Forelimb muscle (tissue), 1 donor: ENCODE data around the gene SPRN. TPM values are rescaled to one million over a fixed set of nuclear protein-coding genes. Genes with fewer than 3 reads are reported as not detected.
"Not testable (repeated sequence)": the region's sequence is repeated elsewhere in the genome, so short reads cannot be mapped to it uniquely, and the experiment has no call there.

Experiments used
- DNase-seq: peaks from one replicate; pipeline ENCODE4 v3.0.0-alpha.2; 2013; ENCODE audit warnings: low read depth
- polyA plus RNA-seq: library from polyadenylated mRNA; unstranded; fragments of 120-200 nt; gene quantifications from one replicate; pipeline ENCODE4 v1.2.1, GENCODE V29; 2013; ENCODE audit not compliant: insufficient read length

The SPRN gene, protein sequence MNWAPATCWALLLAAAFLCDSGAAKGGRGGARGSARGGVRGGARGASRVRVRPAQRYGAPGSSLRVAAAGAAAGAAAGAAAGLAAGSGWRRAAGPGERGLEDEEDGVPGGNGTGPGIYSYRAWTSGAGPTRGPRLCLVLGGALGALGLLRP
- 4.1 TPM for polyA plus RNA-seq

GRCh38 chr10:133424601-133425000 is at the start of gene SPRN:
TSS of gene SPRN (minus strand) at chr10:133424625. CDS start at chr10:133423681, 944 bp downstream.
- not testable (repeated sequence) for DNase-seq

GRCh38 chr10:133474027-133474426 is 49.6 kb upstream of the SPRN start:
- DNase-seq: no peak

DNA sequence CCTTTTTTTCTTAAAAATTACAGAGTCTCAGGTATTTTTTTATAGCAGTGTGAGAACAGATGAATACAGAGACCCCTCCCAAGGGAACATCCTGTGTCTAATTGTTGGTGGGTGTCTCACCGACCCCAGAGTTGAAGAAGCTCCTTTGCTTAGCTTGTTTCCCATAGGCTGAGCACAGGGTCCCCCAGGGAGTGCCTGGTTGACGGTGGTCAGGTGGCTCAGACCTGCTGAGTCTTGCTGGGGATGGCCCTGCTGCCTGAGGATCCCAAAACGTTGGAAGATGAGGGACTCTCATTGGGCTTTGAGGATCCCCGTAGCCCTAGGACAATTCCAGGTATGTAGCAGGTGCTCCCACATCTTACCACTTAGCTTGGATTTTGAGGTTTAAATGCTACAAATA is 48.8 kb upstream of the SPRN start:
- no peak for DNase-seq

DNA sequence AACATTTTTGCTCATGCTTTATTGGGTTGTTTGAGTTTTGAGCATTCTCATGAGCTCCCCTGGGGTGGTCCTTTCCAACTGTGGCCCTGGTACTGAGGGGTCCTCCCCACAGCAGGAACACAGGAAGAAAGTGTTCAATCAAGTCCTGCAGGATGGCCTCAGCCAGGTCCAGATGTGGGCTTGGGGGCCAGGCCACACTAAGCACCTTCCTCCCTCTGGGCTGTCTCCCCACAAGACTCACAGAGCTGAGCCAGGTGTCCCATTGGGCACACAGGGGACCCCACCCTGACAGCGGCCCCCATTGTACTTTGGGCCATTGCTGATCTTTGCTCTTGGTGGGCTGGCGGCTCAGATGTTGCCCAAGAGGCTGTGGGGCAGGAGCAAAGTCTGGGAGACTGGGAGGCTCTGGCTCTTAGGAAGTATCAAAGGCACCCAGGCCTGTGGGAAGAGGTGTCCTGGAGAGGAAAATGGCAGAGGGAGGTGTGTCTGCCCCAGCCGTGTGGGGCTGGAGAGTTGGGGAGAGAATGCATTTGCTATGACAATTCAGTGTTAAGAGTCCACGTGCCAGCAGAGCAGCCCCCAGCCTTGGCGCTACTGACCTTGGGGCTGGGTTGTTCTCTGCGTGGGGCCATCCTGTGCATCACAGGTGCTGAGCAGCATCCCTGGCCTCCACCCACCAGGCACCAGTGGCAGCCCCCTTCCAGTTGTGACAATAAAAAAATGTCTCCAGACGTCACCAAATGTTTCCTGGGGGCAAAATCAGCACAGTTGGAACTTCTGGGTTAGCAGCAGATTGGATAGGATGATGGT is 47.1 kb upstream of the SPRN start:
- DNase-seq: no peak

DNA sequence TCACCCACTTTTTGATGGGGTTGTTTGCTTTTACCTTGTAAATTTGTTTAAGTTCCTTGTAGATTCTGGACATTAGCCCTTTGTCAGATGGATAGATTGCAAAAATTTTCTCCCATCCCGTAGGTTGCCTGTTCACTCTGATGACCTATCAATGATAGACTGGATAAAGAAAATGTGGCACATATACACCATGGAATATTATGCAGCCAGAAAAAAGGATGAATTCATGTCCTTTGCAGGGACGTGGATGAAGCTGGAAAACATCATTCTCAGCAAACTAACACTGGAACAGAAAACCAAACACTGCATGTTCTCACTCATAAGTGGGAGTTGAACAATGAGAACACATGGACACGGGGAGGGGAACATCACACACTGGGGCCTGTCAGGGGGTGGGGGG is 44.8 kb upstream of the SPRN start:
- not testable (repeated sequence) for DNase-seq

- no peak for DNase-seq
These were observed 43.0 kb upstream of the SPRN start for GRCh38 chr10:133467286-133467911.

DNA sequence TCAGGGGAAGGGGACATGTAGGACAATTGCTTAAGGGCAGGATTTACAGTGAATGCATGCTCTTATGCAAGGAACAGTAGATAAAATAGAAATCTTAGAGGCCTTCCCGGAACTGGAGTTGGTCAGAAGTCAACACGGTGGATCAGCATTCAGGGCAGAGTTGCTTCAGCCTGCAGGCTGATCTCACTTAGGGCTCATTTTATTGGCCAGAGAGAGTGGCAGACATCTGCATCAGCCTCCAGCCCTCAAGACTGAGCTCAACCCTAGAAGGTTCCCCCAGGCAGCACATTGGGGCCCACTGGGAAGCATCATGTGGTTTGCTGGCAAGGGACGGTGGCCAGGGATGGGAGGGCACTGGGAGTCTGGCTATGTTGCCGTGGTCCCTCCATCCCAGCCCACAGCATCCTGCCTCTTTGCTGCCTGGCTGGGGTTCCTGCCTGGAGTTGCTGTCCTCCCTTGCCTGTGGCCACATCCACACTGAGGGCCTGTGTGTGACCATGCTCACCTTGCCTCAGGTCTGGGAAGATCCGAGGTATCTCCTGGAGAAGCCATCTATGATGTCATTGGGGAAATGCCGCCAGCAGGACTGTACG is 42.4 kb upstream of the SPRN start:
- no peak for DNase-seq

DNA sequence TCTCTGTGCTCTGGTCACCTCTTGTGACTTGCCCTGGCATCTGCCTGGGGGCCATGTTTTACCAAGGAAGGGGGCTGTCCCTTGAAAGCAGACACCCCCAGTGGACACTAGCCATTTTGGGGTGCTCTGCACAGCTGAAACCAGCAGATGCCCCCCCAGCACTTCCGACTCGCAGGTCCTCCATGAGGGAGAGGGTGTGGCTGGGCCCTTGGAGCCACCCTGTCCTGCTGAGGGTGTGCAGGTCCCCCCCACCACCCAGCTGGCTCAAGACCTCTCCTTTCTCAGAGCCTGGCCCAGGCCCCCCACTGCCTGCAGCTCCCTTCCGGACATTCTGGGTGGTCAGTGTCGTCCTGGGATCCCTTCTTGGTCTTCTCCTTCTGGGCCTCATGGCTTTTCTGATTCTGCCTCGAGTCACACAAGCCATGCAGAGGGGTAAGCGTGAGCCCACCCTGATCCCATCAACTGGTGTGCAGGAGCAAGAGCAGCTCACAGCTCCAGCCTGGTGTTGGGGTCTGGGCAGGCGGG is 41.6 kb upstream of the SPRN start:
- no peak for DNase-seq

- DNase-seq: no peak
These were observed 40.9 kb upstream of the SPRN start for GRCh38 chr10:133465191-133465949.

DNA sequence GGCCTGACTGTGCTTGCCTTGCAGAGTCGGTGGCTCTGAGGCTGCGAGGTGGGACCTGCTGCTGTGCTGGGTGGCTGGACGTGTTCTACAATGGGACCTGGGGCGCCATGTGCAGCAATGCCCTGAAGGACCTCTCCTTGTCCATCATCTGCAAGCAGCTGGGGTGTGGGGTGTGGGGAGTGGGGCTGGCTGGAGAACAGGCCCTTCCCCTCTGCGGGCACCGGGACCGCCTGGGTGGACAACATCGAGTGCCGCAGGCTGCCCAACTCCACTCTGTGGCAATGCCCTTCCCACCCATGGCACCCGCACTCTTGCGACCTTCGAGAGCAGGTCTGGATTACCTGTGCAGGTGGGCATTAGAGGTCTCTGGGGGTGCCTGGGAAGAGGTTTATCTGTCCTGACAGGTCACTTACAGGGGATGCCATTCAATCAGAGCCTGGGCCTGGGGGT is 40.2 kb upstream of the SPRN start:
- no peak for DNase-seq

DNA sequence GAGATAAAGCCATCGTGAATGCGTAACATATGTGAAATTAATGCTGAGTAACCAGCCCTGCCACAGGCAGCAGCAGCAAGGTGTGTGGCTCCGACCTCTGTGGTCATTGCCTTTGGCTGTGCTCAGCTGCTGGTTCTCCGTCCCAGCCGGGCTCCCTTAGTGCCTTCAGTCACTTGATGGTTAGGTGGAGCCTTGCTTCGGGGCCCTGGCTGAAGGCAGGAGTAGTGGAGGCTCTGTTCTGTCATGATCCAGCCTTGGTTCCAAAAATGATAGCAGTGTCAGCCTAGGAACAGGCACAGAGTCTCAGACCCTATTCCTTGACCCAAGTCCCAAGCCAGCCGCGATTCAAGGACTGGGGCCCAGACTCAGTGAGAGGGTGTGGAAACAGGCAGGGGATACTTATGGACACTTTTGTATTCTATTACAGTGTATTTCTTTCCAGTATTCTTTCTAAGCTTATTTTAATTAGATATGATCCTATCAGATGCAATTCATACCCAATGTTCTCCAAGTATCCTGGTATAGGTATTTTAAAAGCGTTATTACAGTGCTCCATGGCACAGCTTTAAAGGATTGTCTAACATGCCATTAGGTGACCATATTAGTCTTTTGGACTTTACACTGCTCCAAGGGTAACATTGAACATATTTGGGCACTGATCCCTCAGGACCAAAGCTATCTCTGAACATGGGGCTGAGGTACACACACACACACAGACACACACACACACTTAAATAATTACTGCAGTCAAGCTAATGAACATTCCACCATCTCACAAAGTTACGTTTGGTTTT is 38.3 kb upstream of the SPRN start:
- no peak for DNase-seq

DNA sequence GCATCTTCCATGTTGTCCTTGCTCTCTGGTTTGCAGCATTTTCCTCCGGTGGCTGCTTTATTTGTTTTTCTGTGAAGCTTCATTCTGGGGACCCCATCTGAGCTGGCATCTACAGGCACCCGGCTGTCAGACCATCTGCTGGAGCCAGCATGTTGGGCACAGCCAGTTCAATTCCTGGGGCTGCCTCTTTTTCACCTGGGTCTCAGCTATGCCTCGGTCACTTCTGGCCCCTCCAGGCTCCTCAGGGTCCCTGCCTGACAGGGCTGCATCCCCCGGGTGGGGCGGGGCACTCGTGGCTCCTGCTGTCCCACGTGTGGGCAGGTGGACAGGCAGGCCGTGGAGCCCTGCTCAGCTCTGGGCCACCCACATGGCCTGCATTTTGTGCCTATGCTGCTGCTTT is 37.4 kb upstream of the SPRN start:
- no peak for DNase-seq

DNA sequence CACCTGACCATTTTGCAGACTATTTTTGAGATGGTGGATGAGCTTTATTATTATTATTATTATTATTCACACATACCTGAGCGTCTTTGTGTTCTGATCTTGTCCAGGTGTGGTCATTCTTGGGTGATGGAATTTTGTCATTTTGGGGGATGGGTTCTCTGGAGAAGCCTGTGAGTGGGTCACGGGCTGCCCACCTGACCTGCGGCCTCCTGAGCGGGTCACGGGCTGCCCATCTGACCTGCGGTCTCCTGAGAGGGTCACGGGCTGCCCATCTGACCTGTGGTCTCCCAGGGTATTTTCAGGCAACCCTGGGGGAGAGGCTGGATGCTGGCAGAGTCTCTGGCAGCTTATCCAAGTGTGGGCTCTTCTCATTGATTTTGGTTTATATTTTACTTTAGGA is 36.6 kb upstream of the SPRN start:
- DNase-seq: no peak

DNA sequence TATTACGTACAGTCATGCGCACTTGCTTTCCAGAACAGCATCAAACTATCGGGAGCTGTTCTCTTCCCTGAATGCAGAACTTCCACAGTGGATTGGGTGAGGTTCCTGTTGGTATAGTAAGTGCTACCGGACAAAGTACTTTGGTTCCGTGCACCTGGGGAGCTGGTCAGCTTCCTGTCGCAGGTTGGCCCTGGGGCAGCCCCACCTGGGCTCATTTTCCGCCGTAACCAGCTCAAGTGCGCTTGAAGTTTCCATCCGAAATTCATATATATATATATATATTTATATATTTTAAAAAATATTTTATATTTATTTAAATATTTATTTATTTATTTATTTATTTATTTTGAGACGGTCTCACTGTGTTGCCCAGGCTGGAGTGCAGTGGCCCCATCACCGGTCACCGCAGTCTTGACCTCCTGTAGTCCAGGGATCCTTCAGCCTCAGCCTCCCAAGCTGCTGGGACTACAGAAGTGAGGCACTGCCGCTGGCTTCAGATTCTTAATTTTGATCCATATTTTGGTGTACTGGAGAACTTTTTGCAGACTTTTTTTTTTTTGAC is 35.9 kb upstream of the SPRN start:
- no peak for DNase-seq

DNA sequence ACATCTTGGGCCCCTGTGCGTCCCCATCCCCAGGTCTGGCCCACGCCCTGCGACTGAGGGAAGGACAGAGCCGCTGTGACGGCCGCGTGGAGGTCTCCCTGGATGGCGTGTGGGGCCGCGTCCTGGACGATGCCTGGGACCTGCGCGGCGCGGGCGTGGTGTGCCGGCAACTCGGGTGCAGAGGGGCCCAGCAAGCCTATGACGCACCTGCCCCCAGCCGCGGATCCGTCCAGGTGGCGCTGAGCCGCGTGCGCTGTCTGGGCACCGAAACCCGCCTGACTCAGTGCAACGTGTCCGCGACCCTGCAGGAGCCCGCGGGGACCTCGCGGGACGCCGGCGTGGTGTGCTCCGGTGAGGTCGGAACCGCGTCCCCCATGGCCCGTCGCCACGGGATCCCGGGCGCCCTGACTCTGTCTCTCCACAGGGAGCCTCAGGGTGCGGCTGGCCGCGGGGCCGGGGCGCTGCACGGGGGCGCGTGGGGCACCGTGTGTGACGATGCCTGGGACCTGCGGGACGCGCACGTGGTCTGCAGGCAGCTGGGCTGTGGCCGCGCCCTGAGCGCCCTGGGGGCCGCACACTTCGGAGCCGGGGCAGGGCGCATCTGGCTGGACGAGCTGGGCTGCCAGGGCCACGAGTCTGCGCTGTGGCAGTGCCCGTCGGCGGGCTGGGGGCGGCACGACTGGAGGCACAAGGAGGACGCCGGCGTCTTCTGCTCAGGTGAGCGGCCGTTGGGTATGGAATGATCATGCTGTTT is 35.2 kb upstream of the SPRN start:
- DNase-seq: no peak

GRCh38 chr10:133458710-133459453 is 34.5 kb upstream of the SPRN start:
- no peak for DNase-seq

DNA sequence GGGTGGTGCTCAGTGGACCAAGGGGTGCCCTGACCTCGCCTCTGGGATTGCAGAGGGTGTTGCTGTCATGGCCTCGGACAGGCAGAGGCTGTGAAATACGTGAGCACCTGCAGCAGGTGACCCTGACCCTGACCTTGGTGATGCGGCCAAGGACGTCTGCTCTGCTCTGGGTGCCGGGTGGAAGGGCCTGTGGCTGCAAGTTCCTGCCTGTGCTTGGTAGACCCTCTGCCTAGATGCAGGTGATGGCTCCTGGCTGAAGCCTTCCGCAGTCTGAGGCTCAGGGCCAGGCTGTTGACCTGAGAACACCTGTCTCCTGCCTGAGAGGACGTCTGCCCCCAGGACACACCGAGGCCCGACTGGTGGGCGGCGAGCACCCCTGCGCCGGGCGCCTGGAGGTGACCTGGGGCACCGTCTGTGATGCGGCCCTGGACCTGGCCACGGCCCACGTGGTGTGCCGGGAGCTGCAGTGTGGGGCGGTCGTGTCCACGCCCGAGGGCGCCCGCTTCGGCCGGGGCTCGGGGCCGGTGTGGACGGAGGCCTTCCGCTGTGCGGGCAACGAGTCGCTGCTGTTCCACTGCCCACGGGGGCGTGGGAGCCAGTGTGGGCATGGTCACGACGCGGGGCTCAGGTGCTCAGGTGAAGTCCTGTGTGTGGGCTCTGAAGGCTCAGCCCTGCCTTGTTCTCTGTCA is 33.7 kb upstream of the SPRN start:
- no peak for DNase-seq

- DNase-seq: no peak
These were observed 32.8 kb upstream of the SPRN start for GRCh38 chr10:133457100-133457841.
